Mesothelial cell of epicardium (in vitro differentiated cells): ENCODE data around the gene MAB21L4. TPM values are rescaled to one million over a fixed set of nuclear protein-coding genes. Genes with fewer than 3 reads are reported as not detected.

Experiments used
- DNase-seq, 2 experiments: peaks; one replicate each; pipeline ENCODE4 v3.0.0; 2021; ENCODE audit warnings: low spot score in 2 of 2; ENCODE audit not compliant: unreplicated experiment in 2 of 2
- H3K27ac Mint-ChIP-seq: 2 replicates; pipeline ENCODE4 v1.8.0; 2021; ENCODE audit warnings: mixed read lengths
- H3K27me3 Mint-ChIP-seq: 2 replicates; pipeline ENCODE4 v1.8.0; 2021; ENCODE audit warnings: low read depth, mixed read lengths
- H3K36me3 Mint-ChIP-seq: 2 replicates; pipeline ENCODE4 v1.8.0; 2021; ENCODE audit warnings: mixed read lengths
- H3K4me1 Mint-ChIP-seq: 2 replicates; pipeline ENCODE4 v1.8.0; 2021; ENCODE audit warnings: mixed read lengths
- H3K4me3 Mint-ChIP-seq: 2 replicates; pipeline ENCODE4 v1.8.0; 2021; ENCODE audit warnings: mild to moderate bottlenecking, moderate library complexity, mixed read lengths
- H3K9me3 Mint-ChIP-seq: 2 replicates; pipeline ENCODE4 v1.8.0; 2021; ENCODE audit warnings: mixed read lengths
- CTCF ChIP-seq: fragments of 200-600 bp; sonication (generic); IDR thresholded peaks from one replicate; pipeline ENCODE4 v1.5.0; 2021; ENCODE audit warnings: antibody characterized with exemption; ENCODE audit not compliant: unreplicated experiment
- total RNA-seq: library from RNA; stranded (reverse); gene quantifications from 3 replicates; pipeline ENCODE4 v1.2.1, GENCODE V29; 2021

MAB21L4 gene
- total RNA-seq, 1 donor from 2014 or later = 2.4 TPM

GRCh38 chr2:240873098-240873788, 22.7 kb downstream of the MAB21L4 start:
- Mint-ChIP-seq H3K4me1 (no peaks in the 10 kb centered on the region), H3K4me3 (no peak overlapping the region), H3K27me3 (no peaks in the 10 kb centered on the region), H3K27ac (no peak overlapping the region), H3K9me3 (no peaks in the 10 kb centered on the region), H3K36me3 (no peaks in the 10 kb centered on the region)
- DNase-seq = no peak
- no peak for TF ChIP-seq CTCF

GRCh38 chr2:240872317-240873097, 23.4 kb downstream of the MAB21L4 start:
- DNase-seq = no peak
- Mint-ChIP-seq H3K4me3 (no peak overlapping the region), H3K36me3 (no peaks in the 10 kb centered on the region), H3K27me3 (no peaks in the 10 kb centered on the region), H3K9me3 (no peaks in the 10 kb centered on the region), H3K27ac (no peak overlapping the region), H3K4me1 (no peaks in the 10 kb centered on the region)
- no peak for TF ChIP-seq CTCF

- H3K9me3 Mint-ChIP-seq = no peaks in the 10 kb centered on the region
- no peak overlapping the region for H3K27ac Mint-ChIP-seq
- H3K4me1 Mint-ChIP-seq = no peaks in the 10 kb centered on the region
- no peak for TF ChIP-seq CTCF
- no peak overlapping the region for H3K4me3 Mint-ChIP-seq
- no peaks in the 10 kb centered on the region for H3K27me3 Mint-ChIP-seq
- DNase-seq = no peak
- no peaks in the 10 kb centered on the region for H3K36me3 Mint-ChIP-seq
Observed at GRCh38 chr2:240871071-240871958, 24.6 kb downstream of the MAB21L4 start.

- no peaks in the 10 kb centered on the region for H3K4me1 Mint-ChIP-seq
- H3K27me3 Mint-ChIP-seq = peaks cover 3% of the 10 kb centered on the region
- no peaks in the 10 kb centered on the region for H3K9me3 Mint-ChIP-seq
- H3K36me3 Mint-ChIP-seq = no peaks in the 10 kb centered on the region
- no peak overlapping the region for H3K4me3 Mint-ChIP-seq
- no peak overlapping the region for H3K27ac Mint-ChIP-seq
- TF ChIP-seq CTCF = no peak
- no peak for DNase-seq
Observed at GRCh38 chr2:240869956-240870875, 25.7 kb downstream of the MAB21L4 start.
